HG02852 (cell line): Measurements from ENCODE around the gene ELOVL2.
A peak's percentile ranks its signal among the peaks of the same experiment; 100 is the strongest.
"Not testable (repeated sequence)": the region's sequence is repeated elsewhere in the genome, so short reads cannot be mapped to it uniquely, and the experiment has no call there.

Experiments used
- ATAC-seq: cut with Tn5 transposase; IDR thresholded peaks from one replicate; pipeline ENCODE4 v1.9.1; 2021; ENCODE audit warnings: mild to moderate bottlenecking, moderate library complexity; ENCODE audit not compliant: unreplicated experiment

Gene ELOVL2

DNA sequence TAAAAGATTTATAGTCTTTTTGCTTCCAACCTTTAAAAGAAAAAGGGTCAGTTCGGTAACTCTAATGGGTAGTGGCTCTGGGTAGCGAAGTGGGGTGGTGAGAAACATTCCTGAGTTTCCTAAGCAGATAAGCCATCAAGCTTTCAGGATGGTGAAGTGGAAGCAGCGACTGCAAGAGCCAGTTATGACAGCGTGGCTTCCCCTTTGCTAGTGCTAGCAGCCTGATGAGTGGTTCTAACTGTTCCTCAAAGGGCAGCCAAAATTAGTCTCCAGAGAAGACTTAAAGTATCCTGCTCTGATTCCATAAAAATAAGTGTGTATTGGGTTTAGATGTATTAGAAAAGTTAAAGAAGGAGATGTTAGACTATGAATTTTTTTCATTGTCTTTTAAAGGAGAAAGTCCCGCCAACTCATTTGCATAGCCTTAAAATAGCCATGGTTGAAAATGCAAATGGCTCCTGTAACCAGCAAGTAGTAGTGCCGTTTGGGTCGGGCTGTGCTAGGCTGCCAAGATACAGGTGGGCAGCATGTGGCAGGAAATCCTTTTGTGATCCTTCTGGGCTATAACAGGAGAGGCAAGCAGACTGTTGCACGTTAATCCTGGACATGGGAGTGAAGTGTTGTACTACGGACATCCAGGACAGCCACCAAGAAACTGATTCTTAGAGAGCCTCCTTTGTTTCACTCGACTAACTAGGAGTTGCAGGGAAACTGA lies 18.0 kb downstream of the ELOVL2 start:
- peak; percentile 88 for ATAC-seq

GRCh38 chr6:11025130-11025529 lies 19.0 kb downstream of the ELOVL2 start:
- ATAC-seq = no peak

DNA sequence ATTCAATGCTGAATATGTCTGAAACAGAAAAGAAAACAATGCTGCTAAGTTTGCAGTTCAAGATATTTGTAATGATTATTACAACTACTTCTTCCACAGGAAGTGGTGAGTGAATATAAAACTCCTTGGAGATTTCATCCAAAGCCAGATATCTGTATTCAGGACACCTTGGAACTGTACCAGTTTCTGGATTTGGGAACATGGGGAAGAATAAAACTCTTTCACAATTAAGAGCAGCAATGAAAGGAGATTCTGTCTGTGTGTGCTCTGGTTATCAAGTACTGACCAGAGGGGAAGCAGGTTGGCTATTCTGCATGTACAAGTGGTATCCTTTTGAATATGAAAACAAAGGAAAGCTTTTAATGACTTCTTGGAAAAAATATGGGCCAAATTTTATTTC lies 21.1 kb downstream of the ELOVL2 start:
- ATAC-seq = no peak

- no peak for ATAC-seq
Measured at GRCh38 chr6:11021714-11022113, 22.4 kb downstream of the ELOVL2 start.

- ATAC-seq = no peak
Measured at GRCh38 chr6:11021003-11021402, 23.1 kb downstream of the ELOVL2 start.

DNA sequence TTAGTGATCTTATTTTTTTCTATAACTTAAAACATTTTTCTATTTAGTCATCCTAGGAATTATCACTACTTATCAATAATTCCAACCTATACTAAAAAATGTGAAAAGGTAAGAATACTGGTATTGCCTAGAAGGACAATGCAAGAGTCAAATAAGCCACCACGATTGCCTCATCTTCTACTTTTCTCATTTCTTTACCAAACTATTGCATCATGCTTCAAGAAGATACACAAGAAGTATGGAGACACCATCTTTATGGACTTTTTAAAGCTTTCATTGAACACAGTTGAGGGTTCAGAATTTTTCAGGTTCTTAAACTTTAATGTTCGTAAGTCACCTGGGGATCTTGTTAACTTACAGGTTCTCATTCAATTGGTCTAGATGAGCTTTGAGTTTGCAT lies 25.9 kb downstream of the ELOVL2 start:
- no peak for ATAC-seq

GRCh38 chr6:11017090-11017489 lies 27.0 kb downstream of the ELOVL2 start:
- ATAC-seq = no peak

- no peak for ATAC-seq
Measured at GRCh38 chr6:11016452-11016851, 27.7 kb downstream of the ELOVL2 start.

GRCh38 chr6:11015102-11015501 lies 29.0 kb downstream of the ELOVL2 start:
- ATAC-seq = no peak

GRCh38 chr6:11013721-11014070 lies 30.4 kb downstream of the ELOVL2 start:
- ATAC-seq = no peak

GRCh38 chr6:11012976-11013720 lies 31.0 kb downstream of the ELOVL2 start:
- no peak for ATAC-seq

DNA sequence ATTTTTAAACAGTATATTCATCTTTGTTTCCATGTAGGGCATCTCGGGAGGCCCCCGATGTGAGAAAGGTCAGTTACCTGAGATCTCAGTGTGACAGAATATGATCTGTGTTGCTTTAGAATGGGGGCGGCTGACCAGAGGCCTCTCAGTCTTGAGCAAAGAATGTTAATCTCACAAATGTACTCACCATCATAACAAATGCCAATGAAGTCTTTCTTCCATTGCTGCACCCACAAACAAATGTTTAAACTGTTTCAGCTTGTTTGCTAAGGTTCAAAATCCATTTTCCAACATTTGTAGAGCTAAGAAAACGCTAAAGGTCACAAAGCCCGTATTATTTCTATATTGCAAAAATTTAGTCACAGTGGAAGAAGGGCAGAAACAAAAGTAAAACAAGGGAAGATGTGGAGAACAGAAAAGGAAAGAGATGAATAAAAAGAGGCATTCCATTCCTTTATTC lies 31.8 kb downstream of the ELOVL2 start:
- no peak for ATAC-seq

DNA sequence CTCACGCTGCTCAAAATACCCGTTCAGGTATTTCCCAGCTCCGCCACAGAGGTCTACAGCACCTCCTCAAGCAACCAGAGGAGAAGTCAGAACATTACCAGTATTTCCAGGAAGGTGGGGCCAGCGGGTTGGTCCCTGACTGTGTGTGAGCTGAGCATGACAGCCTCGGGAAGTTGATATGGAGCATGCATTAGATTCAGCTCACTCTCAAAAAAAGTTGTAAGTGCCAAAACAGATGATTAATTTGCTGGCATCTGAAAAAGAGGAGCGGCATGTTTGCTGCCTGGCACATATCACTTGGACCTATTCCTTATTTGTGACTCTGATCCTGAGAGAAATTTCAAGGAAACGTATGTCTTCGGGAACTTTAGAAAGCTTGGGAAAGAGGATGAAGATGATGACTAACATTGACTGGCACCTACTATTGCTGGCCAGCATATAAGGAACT lies 32.3 kb downstream of the ELOVL2 start:
- ATAC-seq = no peak

- ATAC-seq = peak; percentile 81
Measured at GRCh38 chr6:11009353-11009752, 34.8 kb downstream of the ELOVL2 start.

DNA sequence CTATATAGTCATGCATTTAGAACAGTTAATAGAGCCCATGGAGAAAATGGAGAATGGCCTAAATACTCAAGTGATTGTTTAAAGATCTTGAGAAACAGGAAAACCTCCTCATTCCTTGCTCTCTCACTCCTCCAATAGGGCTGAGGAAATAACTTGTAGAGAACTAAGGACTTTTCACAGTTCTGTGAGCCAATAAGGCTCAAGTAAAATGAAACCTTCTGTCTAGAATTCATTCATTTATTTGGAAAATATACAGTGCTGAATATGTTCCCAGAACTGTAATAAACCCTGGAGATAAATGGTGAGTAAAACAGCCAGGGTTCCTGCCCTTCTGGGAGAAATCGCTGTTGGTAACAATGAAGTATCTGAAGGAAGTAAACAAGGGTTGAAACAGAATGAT lies 35.3 kb downstream of the ELOVL2 start:
- no peak for ATAC-seq

DNA sequence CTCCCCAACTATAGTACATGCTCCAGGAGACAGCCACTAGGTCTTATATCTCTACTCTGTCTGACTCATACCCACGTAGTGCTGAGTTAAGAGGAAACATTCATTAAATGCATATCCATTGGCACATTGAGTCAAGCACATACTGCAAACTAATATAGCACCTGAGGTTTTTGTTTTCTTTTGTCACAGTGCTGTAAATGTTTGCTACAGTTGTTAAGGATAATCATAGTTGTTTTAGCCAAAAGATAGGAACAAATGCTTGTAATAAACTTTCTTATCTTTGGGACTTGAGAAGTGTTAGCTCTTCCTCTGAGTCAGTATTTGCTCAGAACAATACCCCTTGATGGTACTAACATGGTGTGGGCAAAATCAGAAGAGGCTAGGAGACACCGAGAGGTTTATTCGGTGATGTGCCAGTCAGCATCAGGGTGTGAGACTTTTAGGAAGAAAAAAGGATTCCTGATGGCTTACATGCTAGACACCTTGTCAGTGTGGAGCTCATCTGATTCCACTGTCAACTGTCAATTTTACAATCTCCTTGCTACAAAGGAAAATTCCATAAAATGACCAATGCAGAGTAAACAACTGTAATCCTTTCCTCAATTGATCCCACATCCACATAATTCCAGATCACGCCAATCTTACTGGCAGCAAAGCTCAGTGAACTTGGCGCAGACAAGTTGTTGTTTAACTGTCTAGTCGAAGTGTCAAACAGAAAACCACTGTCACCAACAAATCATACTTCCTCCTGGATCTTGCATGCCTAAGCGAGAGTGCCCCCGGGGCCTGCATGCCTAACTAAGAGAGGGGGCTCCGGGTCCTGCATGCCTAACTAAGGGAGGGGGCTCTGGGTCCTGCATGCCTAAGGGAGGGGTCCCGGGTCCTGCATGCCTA lies 36.1 kb downstream of the ELOVL2 start:
- ATAC-seq = no peak

DNA sequence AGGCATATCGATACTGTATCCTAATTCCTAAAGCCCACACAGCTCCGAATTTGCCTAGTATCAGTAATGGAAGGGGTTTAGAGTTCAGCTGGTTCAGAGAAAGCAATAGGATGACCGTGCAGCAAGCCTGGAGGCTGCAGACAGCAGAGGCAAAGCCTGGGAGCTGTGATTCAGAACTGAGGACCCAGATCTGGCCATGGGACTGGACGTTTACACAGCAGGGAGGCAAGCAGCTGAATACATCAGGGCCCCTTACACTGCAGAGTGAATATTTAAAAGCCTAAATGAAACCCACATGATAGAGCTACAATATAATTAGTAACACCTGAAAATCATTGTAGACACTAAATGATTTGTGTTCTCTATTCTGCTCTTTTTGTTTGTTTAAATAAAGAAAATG lies 38.0 kb downstream of the ELOVL2 start:
- ATAC-seq = no peak

GRCh38 chr6:11003297-11003696 lies 40.8 kb downstream of the ELOVL2 start:
- not testable (repeated sequence) for ATAC-seq

GRCh38 chr6:11002176-11002575 lies 41.9 kb downstream of the ELOVL2 start:
- ATAC-seq = no peak

GRCh38 chr6:10999994-11000393 lies 44.1 kb downstream of the ELOVL2 start:
- ATAC-seq = no peak

- ATAC-seq = no peak
Measured at GRCh38 chr6:10995114-10995707, 48.9 kb downstream of the ELOVL2 start.
